Central memory CD8-positive, alpha-beta T cell (primary cell): ENCODE results near the gene ITGB5.

Source experiments
- ATAC-seq: fragments of 150-1000 bp; cut with Tn5 transposase; replicated peaks from 2 replicates; pipeline ENCODE4 v1.10.0; 2022; ENCODE audit warnings: mild to moderate bottlenecking, moderate FRiP score, moderate number of reproducible peaks; ENCODE audit not compliant: poor library complexity, severe bottlenecking; ENCODE audit errors: extremely low read depth
- DNase-seq, 2 donors: peaks; one replicate each; pipeline ENCODE4 v3.0.0; 2021; ENCODE audit warnings: low spot score in 2 of 2
- H3K27ac Mint-ChIP-seq: one replicate; pipeline ENCODE4 v1.8.0; 2022; ENCODE audit warnings: low read depth, mild to moderate bottlenecking, moderate library complexity, mixed read lengths
- H3K27me3 Mint-ChIP-seq: one replicate; pipeline ENCODE4 v1.8.0; 2022; ENCODE audit warnings: mixed read lengths
- H3K36me3 Mint-ChIP-seq: one replicate; pipeline ENCODE4 v1.8.0; 2022; ENCODE audit warnings: mild to moderate bottlenecking, moderate library complexity, mixed read lengths; ENCODE audit not compliant: insufficient read depth
- H3K4me1 Mint-ChIP-seq: one replicate; pipeline ENCODE4 v1.8.0; 2022; ENCODE audit warnings: mixed read lengths
- H3K4me3 Mint-ChIP-seq: one replicate; pipeline ENCODE4 v1.8.0; 2022; ENCODE audit warnings: mild to moderate bottlenecking, moderate library complexity, mixed read lengths
- H3K9me3 Mint-ChIP-seq: one replicate; pipeline ENCODE4 v1.8.0; 2022; ENCODE audit warnings: mixed read lengths

ITGB5 gene

GRCh38 chr3:124916837-124917409, 29.8 kb upstream of the ITGB5 start:
- no peak overlapping the region for H3K27ac Mint-ChIP-seq
- H3K36me3 Mint-ChIP-seq = peaks cover 3% of the 10 kb centered on the region
- ATAC-seq (no peak), DNase-seq (no peak)
- no peaks in the 10 kb centered on the region for H3K9me3 Mint-ChIP-seq
- peaks cover 29% of the 10 kb centered on the region for H3K27me3 Mint-ChIP-seq
- no peak overlapping the region for H3K4me3 Mint-ChIP-seq
- H3K4me1 Mint-ChIP-seq = no peaks in the 10 kb centered on the region

- Mint-ChIP-seq H3K9me3 (no peaks in the 10 kb centered on the region), H3K27ac (no peak overlapping the region), H3K36me3 (peaks cover 3% of the 10 kb centered on the region), H3K4me3 (no peak overlapping the region), H3K4me1 (no peaks in the 10 kb centered on the region), H3K27me3 (peaks cover 29% of the 10 kb centered on the region)
- ATAC-seq = no peak
- DNase-seq = no peak
These were observed 28.1 kb upstream of the ITGB5 start for GRCh38 chr3:124915254-124915653.

GRCh38 chr3:124907957-124908356, 20.8 kb upstream of the ITGB5 start:
- H3K4me1 Mint-ChIP-seq = no peaks in the 10 kb centered on the region

GRCh38 chr3:124904835-124905492, 17.8 kb upstream of the ITGB5 start:
- Mint-ChIP-seq H3K4me1 (peaks cover 11% of the 10 kb centered on the region), H3K27me3 (no peaks in the 10 kb centered on the region), H3K27ac (no peak overlapping the region), H3K9me3 (no peaks in the 10 kb centered on the region), H3K36me3 (peaks cover 1% of the 10 kb centered on the region), H3K4me3 (no peak overlapping the region)
- ATAC-seq (no peak), DNase-seq (no peak)

More at GRCh38 chr3:124907957-124908356, 20.8 kb upstream of the ITGB5 start:
- no peak overlapping the region for H3K4me3 Mint-ChIP-seq
- DNase-seq (no peak), ATAC-seq (no peak)
- H3K27me3 Mint-ChIP-seq = no peaks in the 10 kb centered on the region
- H3K36me3 Mint-ChIP-seq = no peaks in the 10 kb centered on the region
- H3K27ac Mint-ChIP-seq = no peak overlapping the region
- H3K9me3 Mint-ChIP-seq = no peaks in the 10 kb centered on the region

GRCh38 chr3:124903896-124904834, 17.0 kb upstream of the ITGB5 start:
- H3K27me3 Mint-ChIP-seq = no peaks in the 10 kb centered on the region
- no peaks in the 10 kb centered on the region for H3K9me3 Mint-ChIP-seq
- H3K4me3 Mint-ChIP-seq = no peak overlapping the region
- peaks cover 11% of the 10 kb centered on the region for H3K4me1 Mint-ChIP-seq
- ATAC-seq = no peak
- peaks cover 1% of the 10 kb centered on the region for H3K36me3 Mint-ChIP-seq
- no peak for DNase-seq
- no peak overlapping the region for H3K27ac Mint-ChIP-seq

GRCh38 chr3:124896824-124897526, 9.8 kb upstream of the ITGB5 start:
- peaks cover 11% of the 10 kb centered on the region for H3K4me1 Mint-ChIP-seq
- no peaks in the 10 kb centered on the region for H3K9me3 Mint-ChIP-seq
- no peaks in the 10 kb centered on the region for H3K27me3 Mint-ChIP-seq
- no peak overlapping the region for H3K4me3 Mint-ChIP-seq
- ATAC-seq (no peak), DNase-seq (no peak)
- peaks cover 1% of the 10 kb centered on the region for H3K36me3 Mint-ChIP-seq
- H3K27ac Mint-ChIP-seq = no peak overlapping the region

GRCh38 chr3:124895756-124896155, 8.6 kb upstream of the ITGB5 start:
- Mint-ChIP-seq H3K4me3 (no peak overlapping the region), H3K36me3 (no peaks in the 10 kb centered on the region), H3K27me3 (peaks cover 3% of the 10 kb centered on the region), H3K27ac (no peak overlapping the region), H3K9me3 (no peaks in the 10 kb centered on the region), H3K4me1 (peaks cover 4% of the 10 kb centered on the region)
- DNase-seq (no peak), ATAC-seq (no peak)

- H3K4me3 Mint-ChIP-seq = no peak overlapping the region
- H3K4me1 Mint-ChIP-seq = no peaks in the 10 kb centered on the region
- no peak overlapping the region for H3K27ac Mint-ChIP-seq
- ATAC-seq (no peak), DNase-seq (no peak)
- no peaks in the 10 kb centered on the region for H3K9me3 Mint-ChIP-seq
- no peaks in the 10 kb centered on the region for H3K36me3 Mint-ChIP-seq
- peaks cover 22% of the 10 kb centered on the region for H3K27me3 Mint-ChIP-seq
These were observed 6.4 kb upstream of the ITGB5 start for GRCh38 chr3:124893526-124893925.

- peaks cover 40% of the 10 kb centered on the region for H3K27me3 Mint-ChIP-seq
- no peak for DNase-seq
- H3K27ac Mint-ChIP-seq = no peak overlapping the region
- H3K9me3 Mint-ChIP-seq = no peaks in the 10 kb centered on the region
- ATAC-seq = no peak
- H3K36me3 Mint-ChIP-seq = no peaks in the 10 kb centered on the region
- peaks cover 5% of the 10 kb centered on the region for H3K4me1 Mint-ChIP-seq
- H3K4me3 Mint-ChIP-seq = no peak overlapping the region
These were observed 3.5 kb upstream of the ITGB5 start for GRCh38 chr3:124890573-124891190.

GRCh38 chr3:124888482-124889441, 1.6 kb upstream of the ITGB5 start:
- ATAC-seq (no peak), DNase-seq (no peak)
- Mint-ChIP-seq H3K9me3 (no peaks in the 10 kb centered on the region), H3K36me3 (no peaks in the 10 kb centered on the region), H3K4me1 (peaks cover 5% of the 10 kb centered on the region), H3K27ac (no peak overlapping the region), H3K27me3 (peaks cover 51% of the 10 kb centered on the region), H3K4me3 (peak overlapping the region; percentile 63)

GRCh38 chr3:124887932-124888298, 750 bp upstream of the ITGB5 start:
- no peak overlapping the region for H3K27ac Mint-ChIP-seq
- H3K27me3 Mint-ChIP-seq = peaks cover 57% of the 10 kb centered on the region

More at GRCh38 chr3:124887932-124888298, 750 bp upstream of the ITGB5 start:
- Mint-ChIP-seq H3K9me3 (no peaks in the 10 kb centered on the region), H3K36me3 (no peaks in the 10 kb centered on the region), H3K4me3 (peak overlapping the region; percentile 63), H3K4me1 (peaks cover 5% of the 10 kb centered on the region)
- ATAC-seq = no peak
- no peak for DNase-seq
